Sigmoid colon (tissue), 7 donors: ENCODE results near the gene LPCAT3. TPM values are rescaled to one million over a fixed set of nuclear protein-coding genes. Genes with fewer than 3 reads are reported as not detected.

Experiments
- DNase-seq: peaks from one replicate; pipeline ENCODE4 v3.0.0-alpha.2; 2019
- H3K27ac ChIP-seq, 4 donors: fragments of 200-600 bp; sonication (generic); one replicate each; pipeline ENCODE4 v1.5.1; 2016 to 2019; ENCODE audit warnings: mild to moderate bottlenecking in 1 of 4
- H3K27me3 ChIP-seq, 3 donors: fragments of 200-600 bp; sonication (generic); one replicate each; pipeline ENCODE4 v1.5.1; 2019; ENCODE audit warnings: mild to moderate bottlenecking in 1 of 3
- H3K36me3 ChIP-seq, 4 donors: fragments of 200-600 bp; sonication (generic); one replicate each; pipeline ENCODE4 v1.5.1; 2016 to 2019
- H3K4me1 ChIP-seq, 4 donors: fragments of 200-600 bp; sonication (generic); one replicate each; pipeline ENCODE4 v1.5.1; 2017 to 2019
- H3K4me3 ChIP-seq, 4 donors: fragments of 200-600 bp; sonication (generic); one replicate each; pipeline ENCODE4 v1.5.1; 2017 to 2019; ENCODE audit warnings: mild to moderate bottlenecking in 2 of 4, moderate library complexity in 1 of 4
- H3K9me3 ChIP-seq, 4 donors: fragments of 200-600 bp in 3 of 4; sonication (generic) in 3 of 4; one replicate each; pipeline versions ENCODE4 v1.5.1 to v1.6.1; 2013 to 2019
- EP300 ChIP-seq, 4 donors: sonication (generic); formaldehyde crosslinking; IDR thresholded peaks; one replicate each; pipeline ENCODE4 v1.6.1; 2017; ENCODE audit warnings: antibody characterized with exemption in 4 of 4
- POLR2A ChIP-seq, 2 donors: fragments of 450-650 bp; IDR thresholded peaks; one replicate each; pipeline ENCODE4 v1.6.1; 2016; ENCODE audit warnings: antibody characterized with exemption in 2 of 2, mild to moderate bottlenecking in 2 of 2, moderate library complexity in 2 of 2
- POLR2AphosphoS5 ChIP-seq, 4 donors: sonication (generic); formaldehyde crosslinking; IDR thresholded peaks; one replicate each; pipeline ENCODE4 v1.6.1; 2017; ENCODE audit warnings: antibody characterized with exemption in 4 of 4
- WGBS, 2 donors: extraction: QIAGEN DNeasy Blood & Tissue Kit; methylation state at CpG; one replicate each; pipeline ENCODE4 v1.1.7; 2013; 5-methylcytosine and 5-hydroxymethylcytosine counted together
- intact Hi-C: fragments of 100-400 bp; cut with DNase I; formaldehyde crosslinking; loops from one replicate; pipeline ENCODE4 v1.15.1; 2023
- polyA plus RNA-seq, 3 donors: library from polyadenylated mRNA; stranded (reverse); fragments of 200-250 nt; gene quantifications; one replicate each; pipeline ENCODE4 v1.2.3, GENCODE V29; 2013
- total RNA-seq, 4 donors: library from RNA; depleted of rRNA; stranded (reverse); fragments of >200 nt; gene quantifications; one replicate each; pipeline ENCODE4 v1.1.0, GENCODE V29; 2016
- TF ChIP-seq, protein P1 (sequence below), 4 experiments: fragments of 450-650 bp in 3 of 4; fragments of 200-600 bp in 1 of 4; IDR thresholded peaks; one replicate each; pipeline ENCODE4 v1.5.1; 2016 to 2019; ENCODE audit warnings: antibody characterized with exemption in 4 of 4, mild to moderate bottlenecking in 3 of 4, moderate library complexity in 2 of 4
- donor health status: healthy with polysubstance abuse.
- donor health status: Bipolar disorder and iron deficiency.
- donor health status: healthy.

Gene LPCAT3
- total and polyA plus RNA-seq, 7 donors, result 7.8 to 47.9 (median 25.3) TPM

GRCh38 chr12:6980075-6980474 is 38.2 kb downstream of the LPCAT3 start:
- intact Hi-C loops, result no loop called here
- Histone ChIP-seq H3K4me1 (no peaks in the 10 kb centered on the region), H3K9me3 (no peaks in the 10 kb centered on the region), H3K36me3 (peaks cover 27 to 90% (median 53%) of the 10 kb centered on the region in 4 donors), H3K27me3 (no peaks in the 10 kb centered on the region), H3K4me3 (no peak overlapping the region), H3K27ac (no peak overlapping the region)
- DNase-seq, result no peak
- WGBS, 2 donors, result 97 to 98% methylated on average over 4 of the region's 4 CpGs
- TF ChIP-seq EP300 (IDR thresholded peaks at IDR 0.05), result no peak
- TF ChIP-seq, protein P1, sequence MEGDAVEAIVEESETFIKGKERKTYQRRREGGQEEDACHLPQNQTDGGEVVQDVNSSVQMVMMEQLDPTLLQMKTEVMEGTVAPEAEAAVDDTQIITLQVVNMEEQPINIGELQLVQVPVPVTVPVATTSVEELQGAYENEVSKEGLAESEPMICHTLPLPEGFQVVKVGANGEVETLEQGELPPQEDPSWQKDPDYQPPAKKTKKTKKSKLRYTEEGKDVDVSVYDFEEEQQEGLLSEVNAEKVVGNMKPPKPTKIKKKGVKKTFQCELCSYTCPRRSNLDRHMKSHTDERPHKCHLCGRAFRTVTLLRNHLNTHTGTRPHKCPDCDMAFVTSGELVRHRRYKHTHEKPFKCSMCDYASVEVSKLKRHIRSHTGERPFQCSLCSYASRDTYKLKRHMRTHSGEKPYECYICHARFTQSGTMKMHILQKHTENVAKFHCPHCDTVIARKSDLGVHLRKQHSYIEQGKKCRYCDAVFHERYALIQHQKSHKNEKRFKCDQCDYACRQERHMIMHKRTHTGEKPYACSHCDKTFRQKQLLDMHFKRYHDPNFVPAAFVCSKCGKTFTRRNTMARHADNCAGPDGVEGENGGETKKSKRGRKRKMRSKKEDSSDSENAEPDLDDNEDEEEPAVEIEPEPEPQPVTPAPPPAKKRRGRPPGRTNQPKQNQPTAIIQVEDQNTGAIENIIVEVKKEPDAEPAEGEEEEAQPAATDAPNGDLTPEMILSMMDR (IDR thresholded peaks at IDR 0.05), result no peak
- TF ChIP-seq POLR2AphosphoS5 (IDR thresholded peaks at IDR 0.05), result no peak
- no peak for TF ChIP-seq POLR2A (IDR thresholded peaks at IDR 0.05)

- H3K27me3 ChIP-seq, result no peaks in the 10 kb centered on the region
- TF ChIP-seq, protein P1 (IDR thresholded peaks at IDR 0.05), result no peak
- TF ChIP-seq EP300 (IDR thresholded peaks at IDR 0.05), result no peak
- no peak for TF ChIP-seq POLR2A (IDR thresholded peaks at IDR 0.05)
- TF ChIP-seq POLR2AphosphoS5 (IDR thresholded peaks at IDR 0.05), result no peak
- H3K4me1 ChIP-seq, result no peaks in the 10 kb centered on the region
- no peaks in the 10 kb centered on the region for H3K9me3 ChIP-seq
- intact Hi-C loops, result no loop called here
- no peak overlapping the region for H3K4me3 ChIP-seq
- WGBS, 2 donors, result 57 to 84% methylated on average over 3 of the region's 3 CpGs
- DNase-seq, result no peak
- peaks cover 32 to 93% (median 58%) of the 10 kb centered on the region in 4 donors for H3K36me3 ChIP-seq
- no peak overlapping the region for H3K27ac ChIP-seq
Observed at GRCh38 chr12:6979453-6979852, 38.8 kb downstream of the LPCAT3 start.

DNA sequence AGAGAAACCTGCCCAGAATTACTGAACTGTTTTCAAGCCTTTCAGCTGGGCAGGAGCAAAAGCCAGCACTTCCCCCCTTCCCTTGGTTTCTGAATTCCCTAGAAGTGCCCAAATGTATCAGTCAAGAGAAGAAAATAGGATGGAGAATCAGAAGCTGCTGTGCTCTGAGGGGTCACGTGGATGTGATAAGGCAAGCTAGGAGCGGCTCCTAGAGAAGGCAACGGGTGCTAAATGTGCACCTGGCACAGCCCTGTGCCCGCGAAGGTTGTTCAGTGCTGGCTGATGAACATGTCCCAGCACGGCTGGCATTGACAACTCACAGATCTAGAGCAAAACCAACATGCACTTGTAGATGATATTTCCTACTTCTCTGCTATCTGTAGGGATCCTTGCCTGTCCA is 39.3 kb downstream of the LPCAT3 start:
- H3K27ac ChIP-seq, result no peak overlapping the region
- H3K9me3 ChIP-seq, result no peaks in the 10 kb centered on the region
- H3K27me3 ChIP-seq, result no peaks in the 10 kb centered on the region
- no peak overlapping the region for H3K4me3 ChIP-seq
- peaks cover 32 to 93% (median 62%) of the 10 kb centered on the region in 4 donors for H3K36me3 ChIP-seq
- H3K4me1 ChIP-seq, result no peaks in the 10 kb centered on the region
- TF ChIP-seq POLR2A (IDR thresholded peaks at IDR 0.05) (no peak), EP300 (IDR thresholded peaks at IDR 0.05) (no peak), POLR2AphosphoS5 (IDR thresholded peaks at IDR 0.05) (no peak)
- TF ChIP-seq, protein P1 (IDR thresholded peaks at IDR 0.05), result no peak
- WGBS, 2 donors, result 61 to 86% methylated on average over 6 of the region's 6 CpGs
- DNase-seq, result no peak
- intact Hi-C loops, result no loop called here

DNA sequence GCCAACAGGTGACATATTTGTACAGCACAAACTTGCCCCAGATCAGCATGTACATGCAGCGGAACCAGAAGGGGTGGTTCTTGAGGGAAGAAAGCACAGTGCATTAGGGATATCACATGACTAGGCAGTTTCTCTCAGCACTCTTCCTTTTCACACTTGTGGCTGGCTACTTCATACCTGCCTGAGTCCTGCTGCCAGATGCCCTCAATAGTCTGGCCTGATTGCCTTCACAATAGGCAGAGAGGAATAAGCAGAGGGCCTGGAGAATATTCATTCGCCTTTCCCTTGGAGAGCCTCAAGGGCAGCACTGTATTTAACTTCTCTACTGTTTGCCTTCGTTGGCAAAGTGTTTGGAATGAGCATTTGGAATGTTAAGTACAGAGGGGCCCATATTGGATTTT is 39.7 kb downstream of the LPCAT3 start:
- no peak for TF ChIP-seq EP300 (IDR thresholded peaks at IDR 0.05)
- no peak for TF ChIP-seq POLR2A (IDR thresholded peaks at IDR 0.05)
- TF ChIP-seq, protein P1 (IDR thresholded peaks at IDR 0.05), result no peak
- TF ChIP-seq POLR2AphosphoS5 (IDR thresholded peaks at IDR 0.05), result no peak
- WGBS, 2 donors, result 81 to 85% methylated on average over 3 of the region's 3 CpGs
- H3K27ac ChIP-seq, result no peak overlapping the region
- H3K9me3 ChIP-seq, result no peaks in the 10 kb centered on the region
- peaks cover 34 to 94% (median 64%) of the 10 kb centered on the region in 4 donors for H3K36me3 ChIP-seq
- H3K4me3 ChIP-seq, result no peak overlapping the region
- H3K4me1 ChIP-seq, result no peaks in the 10 kb centered on the region
- no peak for DNase-seq
- H3K27me3 ChIP-seq, result no peaks in the 10 kb centered on the region
- intact Hi-C loops, result no loop called here

GRCh38 chr12:6978188-6978587 is 40.1 kb downstream of the LPCAT3 start:
- H3K9me3 ChIP-seq, result no peaks in the 10 kb centered on the region
- no peak overlapping the region for H3K4me3 ChIP-seq
- 86 to 91% methylated on average over 6 of the region's 6 CpGs for WGBS, 2 donors
- TF ChIP-seq POLR2AphosphoS5 (IDR thresholded peaks at IDR 0.05), result no peak
- TF ChIP-seq, protein P1 (IDR thresholded peaks at IDR 0.05), result no peak
- TF ChIP-seq POLR2A (IDR thresholded peaks at IDR 0.05), result no peak
- no peak for TF ChIP-seq EP300 (IDR thresholded peaks at IDR 0.05)
- intact Hi-C loops, result no loop called here
- H3K27ac ChIP-seq, result no peak overlapping the region
- no peak for DNase-seq
- H3K4me1 ChIP-seq, result no peaks in the 10 kb centered on the region
- H3K36me3 ChIP-seq, result peaks cover 34 to 93% (median 64%) of the 10 kb centered on the region in 4 donors
- no peaks in the 10 kb centered on the region for H3K27me3 ChIP-seq
